SK-N-SH treated with all-trans-retinoic acid at 6 μM for 48 hours (cell line): Measurements from ENCODE around the gene INPP5E.

Experiments
- ATAC-seq: fragments of 200-7000 bp; cut with Tn5 transposase; 3 replicates; pipeline ENCODE4 v1.9.1; 2020; ENCODE audit warnings: mild to moderate bottlenecking, moderate library complexity
- ARNTL ChIP-seq: fragments of 450-650 bp; formaldehyde crosslinking; IDR thresholded peaks from 2 replicates; pipeline ENCODE4 v1.5.0; 2020; ENCODE audit warnings: low read depth, mild to moderate bottlenecking, moderate library complexity, borderline replicate concordance
- BACH2 ChIP-seq: fragments of 250-450 bp; sonication (Bioruptor Pico); IDR thresholded peaks from 2 replicates; pipeline ENCODE4 v1.9.0; 2021; ENCODE audit warnings: mild to moderate bottlenecking, borderline replicate concordance
- CSDC2 ChIP-seq: fragments of 250-450 bp; sonication (Bioruptor Pico); IDR thresholded peaks from 2 replicates; pipeline ENCODE4 v1.5.0; 2020; ENCODE audit warnings: mild to moderate bottlenecking, moderate library complexity
- CSRNP3 ChIP-seq: fragments of 250-450 bp; sonication (Bioruptor Pico); IDR thresholded peaks from 2 replicates; pipeline ENCODE4 v1.5.1; 2021; ENCODE audit warnings: mild to moderate bottlenecking, moderate library complexity
- ESRRG ChIP-seq: fragments of 250-450 bp; sonication (Bioruptor Pico); IDR thresholded peaks from 2 replicates; pipeline ENCODE4 v1.6.1; 2021; ENCODE audit warnings: mild to moderate bottlenecking
- GLIS3 ChIP-seq: fragments of 250-450 bp; sonication (Bioruptor Pico); IDR thresholded peaks from 2 replicates; pipeline ENCODE4 v1.5.0; 2020; ENCODE audit warnings: mild to moderate bottlenecking, moderate library complexity
- ISL1 ChIP-seq: fragments of 250-450 bp; sonication (Bioruptor Pico); IDR thresholded peaks from 2 replicates; pipeline ENCODE4 v2.1.2; 2022; ENCODE audit warnings: mild to moderate bottlenecking, moderate library complexity
- OSR1 ChIP-seq: fragments of 250-450 bp; sonication (Bioruptor Pico); IDR thresholded peaks from 2 replicates; pipeline ENCODE4 v1.8.0; 2022; ENCODE audit warnings: moderate library complexity, mild to moderate bottlenecking, inconsistent platforms
- PPARA ChIP-seq: fragments of 250-450 bp; sonication (Bioruptor Pico); IDR thresholded peaks from 2 replicates; pipeline ENCODE4 v1.5.0; 2020; ENCODE audit warnings: mild to moderate bottlenecking, borderline replicate concordance
- SNAI2 ChIP-seq: fragments of 250-450 bp; sonication (Bioruptor Pico); IDR thresholded peaks from 2 replicates; pipeline ENCODE4 v1.5.0; 2020; ENCODE audit warnings: mild to moderate bottlenecking, moderate library complexity
- TCF4 ChIP-seq: fragments of 250-450 bp; sonication (Bioruptor Pico); IDR thresholded peaks from 2 replicates; pipeline ENCODE4 v1.8.0; 2021; ENCODE audit warnings: mild to moderate bottlenecking, moderate library complexity, borderline replicate concordance
- TOX ChIP-seq: fragments of 250-450 bp; sonication (Bioruptor Pico); IDR thresholded peaks from 2 replicates; pipeline ENCODE4 v1.8.0; 2021; ENCODE audit warnings: mild to moderate bottlenecking, moderate library complexity, borderline replicate concordance
- ZC3H10 ChIP-seq: fragments of 250-450 bp; sonication (Bioruptor Pico); IDR thresholded peaks from 2 replicates; pipeline ENCODE4 v1.5.1; 2021; ENCODE audit warnings: mild to moderate bottlenecking, moderate library complexity
- ZFP3 ChIP-seq: fragments of 250-450 bp; sonication (Bioruptor Pico); IDR thresholded peaks from 2 replicates; pipeline ENCODE4 v1.5.0; 2020; ENCODE audit warnings: mild to moderate bottlenecking, moderate library complexity
- ZFP30 ChIP-seq: fragments of 450-650 bp; formaldehyde crosslinking; IDR thresholded peaks from 2 replicates; pipeline ENCODE4 v1.5.0; 2022; ENCODE audit warnings: mild to moderate bottlenecking, moderate library complexity
- ZNF565 ChIP-seq: fragments of 450-650 bp; formaldehyde crosslinking; conservative IDR thresholded peaks from 2 replicates; pipeline ENCODE4 v1.5.0; 2020; ENCODE audit warnings: low read depth, mild to moderate bottlenecking, moderate library complexity
- ZNF70 ChIP-seq: fragments of 450-650 bp; formaldehyde crosslinking; IDR thresholded peaks from 2 replicates; pipeline ENCODE4 v1.5.0; 2020; ENCODE audit warnings: mild to moderate bottlenecking, moderate library complexity
- ZNF8 ChIP-seq: fragments of 450-650 bp; formaldehyde crosslinking; IDR thresholded peaks from 2 replicates; pipeline ENCODE4 v1.5.0; 2020; ENCODE audit warnings: mild to moderate bottlenecking, moderate library complexity
- TF ChIP-seq, protein P1 (sequence below): fragments of 250-450 bp; sonication (Bioruptor Pico); IDR thresholded peaks from 2 replicates; pipeline ENCODE4 v1.8.0; 2020; ENCODE audit warnings: mild to moderate bottlenecking, moderate library complexity, borderline replicate concordance
- TF ChIP-seq, protein P2 (sequence below): fragments of 250-450 bp; sonication (Bioruptor Pico); IDR thresholded peaks from 2 replicates; pipeline ENCODE4 v1.5.1; 2020; ENCODE audit warnings: low read depth, mild to moderate bottlenecking, moderate library complexity
- TF ChIP-seq, protein P3 (sequence below): fragments of 250-450 bp; sonication (Bioruptor Pico); IDR thresholded peaks from 2 replicates; pipeline ENCODE4 v1.8.0; 2021; ENCODE audit warnings: low read depth, mild to moderate bottlenecking, moderate library complexity, borderline replicate concordance
- TF ChIP-seq, protein P4 (sequence below): fragments of 250-450 bp; sonication (Bioruptor Pico); IDR thresholded peaks from 2 replicates; pipeline ENCODE4 v1.5.0; 2020; ENCODE audit warnings: mild to moderate bottlenecking, moderate library complexity

Gene INPP5E

GRCh38 chr9:136454026-136454796 lies 14.6 kb upstream of the INPP5E start:
- no peak for ATAC-seq
- TF ChIP-seq ARNTL (CRISPR knock-in tag) (no peak), ISL1 (CRISPR knock-in tag) (no peak), GLIS3 (CRISPR knock-in tag) (no peak), ZC3H10 (CRISPR knock-in tag) (no peak), OSR1 (CRISPR knock-in tag) (no peak), TCF4 (no peak), ZNF565 (no peak), ESRRG (CRISPR knock-in tag) (no peak)
- TF ChIP-seq, protein P1, sequence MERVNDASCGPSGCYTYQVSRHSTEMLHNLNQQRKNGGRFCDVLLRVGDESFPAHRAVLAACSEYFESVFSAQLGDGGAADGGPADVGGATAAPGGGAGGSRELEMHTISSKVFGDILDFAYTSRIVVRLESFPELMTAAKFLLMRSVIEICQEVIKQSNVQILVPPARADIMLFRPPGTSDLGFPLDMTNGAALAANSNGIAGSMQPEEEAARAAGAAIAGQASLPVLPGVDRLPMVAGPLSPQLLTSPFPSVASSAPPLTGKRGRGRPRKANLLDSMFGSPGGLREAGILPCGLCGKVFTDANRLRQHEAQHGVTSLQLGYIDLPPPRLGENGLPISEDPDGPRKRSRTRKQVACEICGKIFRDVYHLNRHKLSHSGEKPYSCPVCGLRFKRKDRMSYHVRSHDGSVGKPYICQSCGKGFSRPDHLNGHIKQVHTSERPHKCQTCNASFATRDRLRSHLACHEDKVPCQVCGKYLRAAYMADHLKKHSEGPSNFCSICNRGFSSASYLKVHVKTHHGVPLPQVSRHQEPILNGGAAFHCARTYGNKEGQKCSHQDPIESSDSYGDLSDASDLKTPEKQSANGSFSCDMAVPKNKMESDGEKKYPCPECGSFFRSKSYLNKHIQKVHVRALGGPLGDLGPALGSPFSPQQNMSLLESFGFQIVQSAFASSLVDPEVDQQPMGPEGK (CRISPR knock-in tag) = no peak
- TF ChIP-seq, protein P2, sequence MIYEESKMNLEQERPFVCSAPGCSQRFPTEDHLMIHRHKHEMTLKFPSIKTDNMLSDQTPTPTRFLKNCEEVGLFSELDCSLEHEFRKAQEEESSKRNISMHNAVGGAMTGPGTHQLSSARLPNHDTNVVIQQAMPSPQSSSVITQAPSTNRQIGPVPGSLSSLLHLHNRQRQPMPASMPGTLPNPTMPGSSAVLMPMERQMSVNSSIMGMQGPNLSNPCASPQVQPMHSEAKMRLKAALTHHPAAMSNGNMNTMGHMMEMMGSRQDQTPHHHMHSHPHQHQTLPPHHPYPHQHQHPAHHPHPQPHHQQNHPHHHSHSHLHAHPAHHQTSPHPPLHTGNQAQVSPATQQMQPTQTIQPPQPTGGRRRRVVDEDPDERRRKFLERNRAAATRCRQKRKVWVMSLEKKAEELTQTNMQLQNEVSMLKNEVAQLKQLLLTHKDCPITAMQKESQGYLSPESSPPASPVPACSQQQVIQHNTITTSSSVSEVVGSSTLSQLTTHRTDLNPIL (CRISPR knock-in tag) = no peak
- TF ChIP-seq, protein P3, sequence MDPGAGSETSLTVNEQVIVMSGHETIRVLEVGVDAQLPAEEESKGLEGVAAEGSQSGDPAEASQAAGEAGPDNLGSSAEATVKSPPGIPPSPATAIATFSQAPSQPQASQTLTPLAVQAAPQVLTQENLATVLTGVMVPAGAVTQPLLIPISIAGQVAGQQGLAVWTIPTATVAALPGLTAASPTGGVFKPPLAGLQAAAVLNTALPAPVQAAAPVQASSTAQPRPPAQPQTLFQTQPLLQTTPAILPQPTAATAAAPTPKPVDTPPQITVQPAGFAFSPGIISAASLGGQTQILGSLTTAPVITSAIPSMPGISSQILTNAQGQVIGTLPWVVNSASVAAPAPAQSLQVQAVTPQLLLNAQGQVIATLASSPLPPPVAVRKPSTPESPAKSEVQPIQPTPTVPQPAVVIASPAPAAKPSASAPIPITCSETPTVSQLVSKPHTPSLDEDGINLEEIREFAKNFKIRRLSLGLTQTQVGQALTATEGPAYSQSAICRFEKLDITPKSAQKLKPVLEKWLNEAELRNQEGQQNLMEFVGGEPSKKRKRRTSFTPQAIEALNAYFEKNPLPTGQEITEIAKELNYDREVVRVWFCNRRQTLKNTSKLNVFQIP (CRISPR knock-in tag) = no peak
- TF ChIP-seq, all 23 proteins: peak for 0

DNA sequence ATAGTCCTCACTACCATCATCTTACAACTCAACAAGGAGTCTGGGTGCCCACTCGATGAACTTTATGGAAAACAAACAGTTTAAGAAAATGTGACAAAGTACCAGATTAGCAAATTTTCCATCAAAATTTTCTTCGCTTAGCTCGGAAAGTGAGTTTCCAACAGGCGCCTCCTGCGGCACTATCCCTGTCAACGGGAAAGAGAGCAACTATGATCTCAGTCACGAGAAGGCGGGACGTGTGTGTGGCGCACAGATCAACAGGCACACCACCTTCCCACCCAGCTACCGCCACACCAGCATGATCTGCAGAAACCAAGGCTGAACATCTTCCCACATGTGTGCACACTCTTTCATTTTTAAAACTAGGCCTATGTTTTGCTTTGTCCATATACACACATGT lies 13.7 kb upstream of the INPP5E start:
- ATAC-seq = no peak
- TF ChIP-seq ARNTL (CRISPR knock-in tag) (no peak), ISL1 (CRISPR knock-in tag) (no peak), BACH2 (no peak), PPARA (CRISPR knock-in tag) (no peak), CSRNP3 (CRISPR knock-in tag) (no peak), SNAI2 (no peak), ZC3H10 (CRISPR knock-in tag) (no peak), ZFP3 (no peak), ZFP30 (CRISPR knock-in tag) (no peak), ZNF70 (CRISPR knock-in tag) (no peak), TCF4 (no peak), ESRRG (CRISPR knock-in tag) (no peak), CSDC2 (CRISPR knock-in tag) (no peak), TOX (no peak), OSR1 (CRISPR knock-in tag) (no peak), ZNF8 (no peak)
- TF ChIP-seq, protein P4, sequence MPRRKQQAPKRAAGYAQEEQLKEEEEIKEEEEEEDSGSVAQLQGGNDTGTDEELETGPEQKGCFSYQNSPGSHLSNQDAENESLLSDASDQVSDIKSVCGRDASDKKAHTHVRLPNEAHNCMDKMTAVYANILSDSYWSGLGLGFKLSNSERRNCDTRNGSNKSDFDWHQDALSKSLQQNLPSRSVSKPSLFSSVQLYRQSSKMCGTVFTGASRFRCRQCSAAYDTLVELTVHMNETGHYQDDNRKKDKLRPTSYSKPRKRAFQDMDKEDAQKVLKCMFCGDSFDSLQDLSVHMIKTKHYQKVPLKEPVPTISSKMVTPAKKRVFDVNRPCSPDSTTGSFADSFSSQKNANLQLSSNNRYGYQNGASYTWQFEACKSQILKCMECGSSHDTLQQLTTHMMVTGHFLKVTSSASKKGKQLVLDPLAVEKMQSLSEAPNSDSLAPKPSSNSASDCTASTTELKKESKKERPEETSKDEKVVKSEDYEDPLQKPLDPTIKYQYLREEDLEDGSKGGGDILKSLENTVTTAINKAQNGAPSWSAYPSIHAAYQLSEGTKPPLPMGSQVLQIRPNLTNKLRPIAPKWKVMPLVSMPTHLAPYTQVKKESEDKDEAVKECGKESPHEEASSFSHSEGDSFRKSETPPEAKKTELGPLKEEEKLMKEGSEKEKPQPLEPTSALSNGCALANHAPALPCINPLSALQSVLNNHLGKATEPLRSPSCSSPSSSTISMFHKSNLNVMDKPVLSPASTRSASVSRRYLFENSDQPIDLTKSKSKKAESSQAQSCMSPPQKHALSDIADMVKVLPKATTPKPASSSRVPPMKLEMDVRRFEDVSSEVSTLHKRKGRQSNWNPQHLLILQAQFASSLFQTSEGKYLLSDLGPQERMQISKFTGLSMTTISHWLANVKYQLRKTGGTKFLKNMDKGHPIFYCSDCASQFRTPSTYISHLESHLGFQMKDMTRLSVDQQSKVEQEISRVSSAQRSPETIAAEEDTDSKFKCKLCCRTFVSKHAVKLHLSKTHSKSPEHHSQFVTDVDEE (CRISPR knock-in tag) = no peak
- TF ChIP-seq, protein P3 (CRISPR knock-in tag) = no peak
- TF ChIP-seq, protein P1 (CRISPR knock-in tag) = no peak
- TF ChIP-seq, all 23 proteins: peak for 0
